ENCODE data around the gene PRR12.

- no peak for TF ChIP-seq EP300 (IDR thresholded peaks at IDR 0.05)
- TF ChIP-seq CTCF (IDR thresholded peaks at IDR 0.05), result no peak
Measured at GRCh38 chr19:49573009-49573408, 18.0 kb upstream of the PRR12 start.
